Astrocyte (in vitro differentiated cells and primary cell): Measurements from ENCODE around the gene PCED1B. TPM values are rescaled to one million over a fixed set of nuclear protein-coding genes. Genes with fewer than 3 reads are reported as not detected.

ENCODE experiments used
- DNase-seq: peaks from one replicate; pipeline ENCODE4 v3.0.0-alpha.2; 2010; ENCODE audit warnings: low read depth
- FAIRE-seq: peaks from 2 replicates; lab custom pipeline; 2011; peaks lifted over from hg19 to GRCh38; lab: Jason Lieb, UNC
- H2AFZ ChIP-seq: 2 replicates; pipeline ENCODE4 v1.6.0; 2012; ENCODE audit warnings: low read depth, low read length, inconsistent platforms
- H3K27ac ChIP-seq: 2 replicates; pipeline ENCODE4 v1.5.1; 2011; ENCODE audit warnings: low read depth, low read length, inconsistent platforms
- H3K27me3 ChIP-seq: 2 replicates; pipeline ENCODE4 v1.6.0; 2011; ENCODE audit warnings: low read length, inconsistent platforms; ENCODE audit not compliant: insufficient read depth
- H3K36me3 ChIP-seq: 2 replicates; pipeline ENCODE4 v1.5.1; 2011; ENCODE audit warnings: low read length, inconsistent platforms; ENCODE audit not compliant: insufficient read depth
- H3K4me1 ChIP-seq: 2 replicates; pipeline ENCODE4 v1.5.1; 2011; ENCODE audit warnings: low read length, inconsistent platforms; ENCODE audit not compliant: insufficient read depth
- H3K4me2 ChIP-seq: 2 replicates; pipeline ENCODE4 v1.6.0; 2012; ENCODE audit warnings: low read length, inconsistent platforms
- H3K4me3 ChIP-seq: 2 replicates; pipeline ENCODE4 v1.5.1; 2011; ENCODE audit warnings: low read depth, mild to moderate bottlenecking, low read length, inconsistent platforms; ENCODE audit not compliant: insufficient read depth
- H3K79me2 ChIP-seq: 2 replicates; pipeline ENCODE4 v1.6.0; 2012; ENCODE audit warnings: mild to moderate bottlenecking, low read length, inconsistent platforms; ENCODE audit not compliant: insufficient read depth
- H3K9ac ChIP-seq: 2 replicates; pipeline ENCODE4 v1.6.0; 2012; ENCODE audit warnings: mild to moderate bottlenecking, low read length, inconsistent platforms
- H3K9me3 ChIP-seq: 2 replicates; pipeline ENCODE4 v1.5.1; 2012; ENCODE audit warnings: low read depth, mild to moderate bottlenecking, low read length, inconsistent platforms; ENCODE audit not compliant: insufficient read depth
- H4K20me1 ChIP-seq: 2 replicates; pipeline ENCODE4 v1.6.0; 2012; ENCODE audit warnings: low read length, inconsistent platforms; ENCODE audit not compliant: insufficient read depth
- H3K27ac Mint-ChIP-seq: one replicate; pipeline ENCODE4 v1.8.0; 2021; ENCODE audit warnings: mild to moderate bottlenecking, mixed read lengths; ENCODE audit not compliant: unreplicated experiment
- H3K27me3 Mint-ChIP-seq: one replicate; pipeline ENCODE4 v1.8.0; 2021; ENCODE audit warnings: low read depth, mixed read lengths; ENCODE audit not compliant: unreplicated experiment
- H3K36me3 Mint-ChIP-seq: one replicate; pipeline ENCODE4 v1.8.0; 2021; ENCODE audit warnings: low read depth, mixed read lengths; ENCODE audit not compliant: unreplicated experiment
- H3K4me1 Mint-ChIP-seq: one replicate; pipeline ENCODE4 v1.8.0; 2021; ENCODE audit warnings: low read depth, mixed read lengths; ENCODE audit not compliant: unreplicated experiment
- H3K4me3 Mint-ChIP-seq: one replicate; pipeline ENCODE4 v1.8.0; 2021; ENCODE audit warnings: mild to moderate bottlenecking, moderate library complexity, mixed read lengths; ENCODE audit not compliant: unreplicated experiment
- H3K9me3 Mint-ChIP-seq: one replicate; pipeline ENCODE4 v1.8.0; 2021; ENCODE audit warnings: mild to moderate bottlenecking, mixed read lengths; ENCODE audit not compliant: unreplicated experiment
- CTCF ChIP-seq: IDR thresholded peaks from 2 replicates; pipeline ENCODE4 v1.5.1; 2011; ENCODE audit warnings: low read depth, mild to moderate bottlenecking, inconsistent platforms, low read length, moderate library complexity; ENCODE audit not compliant: insufficient read depth
- EZH2 ChIP-seq: IDR thresholded peaks from 2 replicates; pipeline ENCODE4 v1.6.1; 2012; ENCODE audit warnings: mild to moderate bottlenecking, low read length, inconsistent platforms; ENCODE audit not compliant: insufficient read depth
- total RNA-seq: library from RNA; stranded (reverse); gene quantifications from 2 replicates; pipeline ENCODE4 v1.2.1, GENCODE V29; 2021

Gene PCED1B
- total RNA-seq, 1 donor from 2014 or later: 1.8 TPM

GRCh38 chr12:47131011-47131410, 51.6 kb downstream of the PCED1B start:
- no peaks in the 10 kb centered on the region for H3K9me3 Mint-ChIP-seq
- Histone ChIP-seq H3K9me3 (no peaks in the 10 kb centered on the region), H3K79me2 (no peaks in the 10 kb centered on the region), H3K4me3 (no peak overlapping the region), H4K20me1 (no peaks in the 10 kb centered on the region), H3K27ac (no peak overlapping the region), H3K9ac (no peak overlapping the region), H3K36me3 (no peaks in the 10 kb centered on the region), H3K4me2 (no peak overlapping the region), H2AFZ (no peak overlapping the region), H3K4me1 (peaks cover 4% of the 10 kb centered on the region), H3K27me3 (no peaks in the 10 kb centered on the region)
- H3K27ac Mint-ChIP-seq: no peak overlapping the region
- H3K4me1 Mint-ChIP-seq: peaks cover 3% of the 10 kb centered on the region
- H3K4me3 Mint-ChIP-seq: no peak overlapping the region
- no peaks in the 10 kb centered on the region for H3K27me3 Mint-ChIP-seq
- TF ChIP-seq CTCF: no peak
- no peak for TF ChIP-seq EZH2
- DNase-seq (no peak), FAIRE-seq (no peak)
- no peaks in the 10 kb centered on the region for H3K36me3 Mint-ChIP-seq

- Mint-ChIP-seq H3K9me3 (no peaks in the 10 kb centered on the region), H3K4me3 (no peak overlapping the region)
- TF ChIP-seq EZH2: no peak
- no peak for TF ChIP-seq CTCF
Observed at GRCh38 chr12:47134005-47134404, 54.6 kb downstream of the PCED1B start.

GRCh38 chr12:47135578-47135977, 56.2 kb downstream of the PCED1B start:
- Histone ChIP-seq H3K4me1 (peaks cover 4% of the 10 kb centered on the region), H3K36me3 (no peaks in the 10 kb centered on the region), H3K4me2 (no peak overlapping the region), H3K9me3 (peaks cover 5% of the 10 kb centered on the region), H4K20me1 (no peaks in the 10 kb centered on the region), H3K79me2 (no peaks in the 10 kb centered on the region), H2AFZ (no peak overlapping the region), H3K27me3 (no peaks in the 10 kb centered on the region), H3K27ac (no peak overlapping the region), H3K9ac (no peak overlapping the region), H3K4me3 (no peak overlapping the region)
- Mint-ChIP-seq H3K27ac (no peak overlapping the region), H3K36me3 (no peaks in the 10 kb centered on the region), H3K4me3 (no peak overlapping the region), H3K9me3 (no peaks in the 10 kb centered on the region), H3K27me3 (no peaks in the 10 kb centered on the region), H3K4me1 (peaks cover 3% of the 10 kb centered on the region)
- FAIRE-seq (no peak), DNase-seq (no peak)
- TF ChIP-seq CTCF (no peak), EZH2 (no peak)

More at GRCh38 chr12:47134005-47134404, 54.6 kb downstream of the PCED1B start:
- Histone ChIP-seq H3K79me2 (no peaks in the 10 kb centered on the region), H2AFZ (no peak overlapping the region), H3K4me2 (no peak overlapping the region), H3K9me3 (no peaks in the 10 kb centered on the region), H3K36me3 (no peaks in the 10 kb centered on the region), H4K20me1 (no peaks in the 10 kb centered on the region), H3K4me3 (no peak overlapping the region), H3K4me1 (peaks cover 4% of the 10 kb centered on the region), H3K27me3 (no peaks in the 10 kb centered on the region), H3K9ac (no peak overlapping the region), H3K27ac (no peak overlapping the region)
- no peak for DNase-seq
- Mint-ChIP-seq H3K27me3 (no peaks in the 10 kb centered on the region), H3K4me1 (peaks cover 3% of the 10 kb centered on the region), H3K27ac (no peak overlapping the region), H3K36me3 (no peaks in the 10 kb centered on the region)
- FAIRE-seq: no peak
